Breast epithelium (tissue), 4 donors: ENCODE data around the gene THOC2. TPM values are rescaled to one million over a fixed set of nuclear protein-coding genes. Genes with fewer than 3 reads are reported as not detected.

Source experiments
- DNase-seq, 2 donors: peaks; one replicate each; pipeline ENCODE4 v3.0.0-alpha.2; 2019; ENCODE audit warnings: low spot score in 2 of 2
- H3K27ac ChIP-seq, 2 donors: fragments of 200-600 bp; sonication (generic) in 1 of 2; one replicate each; pipeline ENCODE4 v1.5.1; 2016 to 2019; ENCODE audit warnings: mild to moderate bottlenecking in 1 of 2
- H3K27me3 ChIP-seq, 2 donors: fragments of 200-600 bp; sonication (generic) in 1 of 2; one replicate each; pipeline versions ENCODE4 v1.5.1 to v1.6.0; 2017 to 2019; ENCODE audit warnings: control low read depth in 1 of 2, mild to moderate bottlenecking in 1 of 2
- H3K36me3 ChIP-seq: fragments of 200-600 bp; one replicate; pipeline ENCODE4 v1.5.1; 2019
- H3K4me1 ChIP-seq, 2 donors: fragments of 200-600 bp; sonication (generic); one replicate each; pipeline ENCODE4 v1.5.1; 2016 to 2019; ENCODE audit warnings: control low read depth in 1 of 2
- H3K4me3 ChIP-seq, 3 donors: fragments of 200-600 bp; sonication (generic); 1 replicate in 2 of 3; 2 replicates in 1 of 3; pipeline ENCODE4 v1.5.1; 2016 to 2019; ENCODE audit warnings: mild to moderate bottlenecking in 3 of 3, moderate library complexity in 2 of 3
- H3K9me3 ChIP-seq, 2 donors: fragments of 200-600 bp; sonication (generic) in 1 of 2; one replicate each; pipeline ENCODE4 v1.5.1; 2016 to 2019; ENCODE audit warnings: control low read depth in 1 of 2
- CTCF ChIP-seq, 3 donors: fragments of 450-650 bp; IDR thresholded peaks; one replicate each; pipeline ENCODE4 v1.5.1; 2016 to 2017; ENCODE audit warnings: antibody characterized with exemption in 3 of 3, mild to moderate bottlenecking in 3 of 3, moderate library complexity in 3 of 3
- POLR2A ChIP-seq: fragments of 450-650 bp; IDR thresholded peaks from one replicate; pipeline ENCODE4 v1.6.1; 2016; ENCODE audit warnings: antibody characterized with exemption, mild to moderate bottlenecking, moderate library complexity
- POLR2AphosphoS5 ChIP-seq, 3 donors: sonication (generic); formaldehyde crosslinking; IDR thresholded peaks; one replicate each; pipeline ENCODE4 v1.6.1; 2017; ENCODE audit warnings: antibody characterized with exemption in 3 of 3
- intact Hi-C: fragments of 100-400 bp; cut with DNase I; formaldehyde crosslinking; loops from one replicate; pipeline ENCODE4 v1.15.1; 2023; ENCODE audit warnings: low total_unique reads
- total RNA-seq, 3 donors: library from RNA; depleted of rRNA; stranded (reverse); fragments of >200 nt; gene quantifications; one replicate each; pipeline ENCODE4 v1.1.0, GENCODE V29; 2016

The THOC2 gene
- total RNA-seq, 3 donors from 2014 or later, result 72.8 to 169 (median 119) TPM

GRCh38 chrX:123648028-123648810, 84.6 kb downstream of the THOC2 start:
- no peak for TF ChIP-seq POLR2AphosphoS5 (IDR thresholded peaks at IDR 0.05)
- TF ChIP-seq CTCF (IDR thresholded peaks at IDR 0.05), result no peak
- no peak for TF ChIP-seq POLR2A
- intact Hi-C loops, result no loop called here
- no peak overlapping the region for H3K27ac ChIP-seq

GRCh38 chrX:123647244-123647643, 85.6 kb downstream of the THOC2 start:
- H3K4me3 ChIP-seq, result no peak overlapping the region
- TF ChIP-seq CTCF (IDR thresholded peaks at IDR 0.05), result no peak
- no peak for TF ChIP-seq POLR2AphosphoS5 (IDR thresholded peaks at IDR 0.05)
- TF ChIP-seq POLR2A, result no peak
- no peaks in the 10 kb centered on the region for H3K9me3 ChIP-seq
- DNase-seq, result no peak
- H3K36me3 ChIP-seq, result no peaks in the 10 kb centered on the region
- no peaks in the 10 kb centered on the region for H3K27me3 ChIP-seq
- H3K4me1 ChIP-seq, result no peaks in the 10 kb centered on the region
- intact Hi-C loops, result no loop called here
- no peak overlapping the region for H3K27ac ChIP-seq

More at GRCh38 chrX:123648028-123648810, 84.6 kb downstream of the THOC2 start:
- no peaks in the 10 kb centered on the region for H3K27me3 ChIP-seq
- DNase-seq, result no peak
- no peaks in the 10 kb centered on the region for H3K36me3 ChIP-seq
- H3K4me3 ChIP-seq, result peak overlapping the region in 1 of 3 donors; percentile 23
- no peaks in the 10 kb centered on the region for H3K9me3 ChIP-seq
- H3K4me1 ChIP-seq, result no peaks in the 10 kb centered on the region

- no peaks in the 10 kb centered on the region for H3K4me1 ChIP-seq
- no peaks in the 10 kb centered on the region for H3K36me3 ChIP-seq
- no peak overlapping the region for H3K27ac ChIP-seq
- TF ChIP-seq POLR2A, result no peak
- TF ChIP-seq CTCF (IDR thresholded peaks at IDR 0.05), result no peak
- no peak for TF ChIP-seq POLR2AphosphoS5 (IDR thresholded peaks at IDR 0.05)
- no peaks in the 10 kb centered on the region for H3K9me3 ChIP-seq
- no peak overlapping the region for H3K4me3 ChIP-seq
- no peak for DNase-seq
- no peaks in the 10 kb centered on the region for H3K27me3 ChIP-seq
- intact Hi-C loops, result no loop called here
Observed at GRCh38 chrX:123629502-123629901, 103.3 kb downstream of the THOC2 start.

GRCh38 chrX:123626962-123627361, 105.9 kb downstream of the THOC2 start:
- H3K4me1 ChIP-seq, result no peaks in the 10 kb centered on the region
- intact Hi-C loops, result no loop called here
- DNase-seq, result no peak
- TF ChIP-seq POLR2AphosphoS5 (IDR thresholded peaks at IDR 0.05), result no peak
- TF ChIP-seq CTCF (IDR thresholded peaks at IDR 0.05), result no peak
- TF ChIP-seq POLR2A, result no peak
- H3K27me3 ChIP-seq, result no peaks in the 10 kb centered on the region
- no peak overlapping the region for H3K4me3 ChIP-seq
- no peaks in the 10 kb centered on the region for H3K9me3 ChIP-seq
- no peaks in the 10 kb centered on the region for H3K36me3 ChIP-seq
- H3K27ac ChIP-seq, result no peak overlapping the region

- H3K9me3 ChIP-seq, result no peaks in the 10 kb centered on the region
- H3K4me3 ChIP-seq, result no peak overlapping the region
- DNase-seq, result no peak
- no peaks in the 10 kb centered on the region for H3K4me1 ChIP-seq
- TF ChIP-seq POLR2AphosphoS5 (IDR thresholded peaks at IDR 0.05) (no peak), POLR2A (no peak), CTCF (IDR thresholded peaks at IDR 0.05) (no peak)
- intact Hi-C loops, result no loop called here
- no peaks in the 10 kb centered on the region for H3K36me3 ChIP-seq
- no peaks in the 10 kb centered on the region for H3K27me3 ChIP-seq
- H3K27ac ChIP-seq, result no peak overlapping the region
Observed at GRCh38 chrX:123625952-123626351, 106.9 kb downstream of the THOC2 start.
